ENCODE results near the gene SYVN1. TPM values are rescaled to one million over a fixed set of nuclear protein-coding genes. Genes with fewer than 3 reads are reported as not detected.

SYVN1 gene
- total RNA-seq, 1 donor from 2014 or later = 10.1 TPM

GRCh38 chr11:65112546-65113360 is 21.6 kb downstream of the SYVN1 start:
- DNase-seq (ENCODE audit: low read depth in 2 of 2) = peak; percentile 46 to 73

DNA sequence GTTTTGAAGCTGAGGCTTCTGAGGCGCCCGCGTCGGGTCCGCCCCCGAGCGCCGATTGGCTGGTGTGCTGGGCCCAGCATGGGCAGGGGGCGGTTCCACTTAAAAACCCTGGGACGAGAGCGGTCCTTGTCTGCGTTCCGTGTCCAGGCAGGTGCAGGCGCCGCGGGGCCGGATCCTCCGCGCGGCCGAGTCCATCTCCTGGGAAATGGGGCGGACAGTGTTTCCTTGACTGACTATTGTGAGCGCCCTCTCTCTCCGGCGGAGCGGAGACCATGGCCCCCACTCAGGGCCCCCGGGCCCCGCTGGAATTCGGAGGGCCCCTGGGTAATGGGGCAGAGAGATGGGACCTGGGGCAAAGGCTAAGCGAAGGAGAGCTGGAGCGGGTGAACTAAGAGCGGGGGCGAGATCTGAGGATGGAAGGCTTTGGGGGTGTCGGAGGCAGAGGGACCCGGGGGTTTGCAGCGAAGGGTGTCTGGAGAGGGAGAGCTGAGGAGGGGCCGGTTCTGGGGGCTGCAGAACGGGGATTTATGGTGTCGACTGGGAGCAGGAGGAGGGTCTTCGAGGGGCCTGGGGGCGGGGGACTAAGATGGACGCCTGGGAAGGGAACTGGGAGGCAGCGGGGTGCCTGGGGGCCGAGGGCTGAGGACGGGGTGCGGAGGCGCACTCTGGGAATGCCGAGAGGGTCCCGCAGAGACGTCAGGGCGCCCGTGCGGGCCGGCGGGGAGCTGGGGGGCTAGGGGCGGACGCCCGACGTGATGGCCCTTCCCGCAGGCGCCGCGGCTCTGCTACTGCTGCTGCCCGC is 22.4 kb downstream of the SYVN1 start, which contains the start of gene TM7SF2:
Gene TM7SF2, plus strand, starts transcription at position 129 of the 802 bp plus-strand sequence. Its CDS starts 144 bp downstream, at position 273.
- peak; percentile 92 to 95 for DNase-seq (ENCODE audit: low read depth in 2 of 2)

- DNase-seq (ENCODE audit: low read depth in 2 of 2) = no peak
Measured at GRCh38 chr11:65111159-65111743, 23.1 kb downstream of the SYVN1 start.

GRCh38 chr11:65110354-65110861 is 23.9 kb downstream of the SYVN1 start:
- DNase-seq (ENCODE audit: low read depth in 2 of 2) = peak; percentile 77 to 82

DNA sequence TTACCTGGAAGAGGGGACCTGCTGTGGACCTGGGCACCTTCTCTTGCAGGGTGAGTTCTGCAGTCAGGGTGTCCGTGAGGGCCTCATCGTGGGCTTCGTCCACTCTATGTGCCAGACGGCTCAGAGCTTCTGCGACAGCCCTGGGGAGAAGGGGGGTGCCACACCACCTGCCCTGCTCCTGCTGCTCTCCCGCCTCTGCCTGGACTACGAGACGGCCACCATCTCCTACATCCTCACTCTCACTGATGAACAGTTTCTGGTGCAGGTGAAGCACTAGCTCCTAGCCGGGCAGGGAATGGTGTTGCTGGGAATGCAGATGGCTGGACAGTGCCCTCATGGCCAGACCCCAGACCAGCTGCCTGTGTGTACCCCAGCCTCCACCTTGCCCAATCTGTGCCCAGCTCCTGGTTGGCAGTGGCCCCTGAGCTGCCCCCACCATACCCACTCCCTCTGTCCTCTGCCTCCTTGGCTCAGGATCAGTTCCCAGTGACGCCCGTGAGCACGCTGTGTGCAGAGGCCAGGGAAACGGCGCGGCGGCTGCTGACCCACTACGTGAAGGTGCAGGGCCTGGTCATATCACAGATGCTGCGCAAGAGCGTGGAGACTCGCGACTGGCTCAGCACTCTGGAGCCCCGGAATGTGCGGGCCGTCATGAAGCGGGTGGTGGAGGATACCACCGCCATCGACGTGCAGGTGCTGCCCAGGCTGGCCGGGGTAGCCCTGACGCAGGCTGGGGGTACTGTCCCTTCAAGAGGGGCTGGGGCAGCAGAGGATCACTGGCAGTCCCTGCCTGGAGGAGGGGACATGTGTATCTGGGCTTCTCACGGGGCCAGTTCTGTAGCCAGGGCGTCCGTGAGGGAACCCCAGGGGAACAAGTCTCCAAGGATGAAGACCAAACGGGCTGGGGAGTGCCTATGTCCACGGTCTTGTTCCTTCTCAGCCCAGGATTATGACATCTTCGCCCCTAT is 24.8 kb downstream of the SYVN1 start:
- no peak for DNase-seq (ENCODE audit: low read depth in 2 of 2)

DNA sequence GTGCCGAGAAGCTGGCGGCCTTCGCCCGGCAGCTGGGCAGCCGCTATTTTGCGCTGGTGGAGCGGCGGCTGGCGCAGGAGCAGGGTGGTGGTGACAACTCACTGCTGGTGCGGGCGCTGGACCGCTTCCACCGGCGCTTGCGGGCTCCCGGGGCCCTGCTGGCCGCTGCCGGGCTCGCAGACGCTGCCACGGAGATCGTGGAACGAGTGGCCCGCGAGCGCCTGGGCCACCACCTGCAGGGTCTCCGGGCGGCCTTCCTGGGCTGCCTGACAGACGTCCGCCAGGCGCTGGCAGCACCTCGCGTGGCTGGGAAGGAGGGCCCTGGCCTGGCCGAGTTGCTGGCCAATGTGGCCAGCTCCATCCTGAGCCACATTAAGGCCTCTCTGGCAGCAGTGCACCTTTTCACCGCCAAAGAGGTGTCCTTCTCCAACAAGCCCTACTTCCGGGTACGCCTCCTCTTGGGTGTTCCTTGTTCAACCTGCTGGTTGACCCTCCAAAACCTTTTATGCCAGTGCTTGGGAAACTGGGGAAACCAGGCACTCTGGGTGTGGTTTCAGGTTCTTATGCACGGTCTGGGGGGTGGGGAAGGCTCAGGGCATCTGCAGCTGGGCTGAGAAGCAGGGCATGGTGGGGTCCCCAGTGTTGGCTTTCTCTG is 25.7 kb downstream of the SYVN1 start:
- DNase-seq (ENCODE audit: low read depth in 2 of 2) = no peak

- DNase-seq (ENCODE audit: low read depth in 2 of 2) = no peak
Measured at GRCh38 chr11:65107751-65108468, 26.4 kb downstream of the SYVN1 start.

GRCh38 chr11:65107078-65107477 is 27.2 kb downstream of the SYVN1 start:
- DNase-seq (ENCODE audit: low read depth in 2 of 2) = no peak

- no peak for DNase-seq (ENCODE audit: low read depth in 2 of 2)
Measured at GRCh38 chr11:65104628-65105027, 29.7 kb downstream of the SYVN1 start.

GRCh38 chr11:65103476-65103875 is 30.8 kb downstream of the SYVN1 start:
- no peak for DNase-seq (ENCODE audit: low read depth in 2 of 2)

- DNase-seq (ENCODE audit: low read depth in 2 of 2) = peak in 1 of 2 donors; percentile 82
Measured at GRCh38 chr11:65102142-65103095, 31.9 kb downstream of the SYVN1 start.

- no peak for DNase-seq (ENCODE audit: low read depth in 2 of 2)
Measured at GRCh38 chr11:65100674-65101350, 33.5 kb downstream of the SYVN1 start.

- DNase-seq (ENCODE audit: low read depth in 2 of 2) = no peak
Measured at GRCh38 chr11:65096926-65097325, 37.4 kb downstream of the SYVN1 start.

DNA sequence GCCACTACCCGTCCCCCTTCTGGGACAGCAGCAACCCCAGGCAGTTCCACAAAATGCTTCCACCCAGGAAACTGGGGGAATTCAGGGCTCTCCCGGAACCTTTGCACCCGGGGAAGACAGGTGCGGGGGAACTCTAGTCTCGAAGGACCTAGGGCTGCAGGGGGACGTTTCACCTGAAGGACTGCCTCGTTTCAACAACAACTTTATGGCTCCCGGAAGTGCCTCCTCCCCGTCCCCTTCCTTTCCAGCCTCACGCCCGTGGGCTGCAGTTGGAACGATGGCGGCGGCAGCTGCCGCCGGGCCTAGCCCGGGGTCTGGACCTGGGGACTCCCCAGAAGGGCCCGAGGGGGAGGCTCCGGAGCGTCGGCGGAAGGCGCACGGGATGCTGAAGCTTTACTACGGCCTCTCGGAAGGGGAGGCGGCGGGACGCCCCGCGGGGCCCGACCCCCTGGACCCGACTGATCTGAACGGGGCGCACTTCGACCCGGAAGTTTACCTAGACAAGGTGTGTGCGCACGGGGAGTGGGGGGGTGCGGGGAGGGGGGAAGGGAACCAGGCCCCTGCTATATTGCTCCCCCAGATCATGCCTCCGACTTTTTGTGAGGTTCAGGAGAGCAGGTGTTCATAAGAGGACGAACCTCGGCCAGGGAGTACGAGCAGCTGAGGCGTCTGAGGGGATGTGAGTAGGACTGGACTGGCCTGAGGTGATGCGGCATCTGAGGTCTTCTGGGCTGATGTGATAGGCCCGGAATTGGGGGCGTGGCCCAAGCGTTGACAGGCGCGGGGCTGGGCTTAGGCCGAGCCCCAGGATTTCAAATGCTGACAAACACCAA is 38.1 kb downstream of the SYVN1 start, which contains the start of gene VPS51:
Gene VPS51, plus strand, starts transcription at position 241 of the 833 bp plus-strand sequence. Its CDS starts 37 bp downstream, at position 278.
- peak; percentile 90 to 95 for DNase-seq (ENCODE audit: low read depth in 2 of 2)

- DNase-seq (ENCODE audit: low read depth in 2 of 2) = no peak
Measured at GRCh38 chr11:65095427-65095826, 38.9 kb downstream of the SYVN1 start.

- no peak for DNase-seq (ENCODE audit: low read depth in 2 of 2)
Measured at GRCh38 chr11:65090628-65091027, 43.7 kb downstream of the SYVN1 start.

- no peak for DNase-seq (ENCODE audit: low read depth in 2 of 2)
Measured at GRCh38 chr11:65089621-65090020, 44.7 kb downstream of the SYVN1 start.
